CD4-positive, alpha-beta memory T cell (primary cell): ENCODE data around the gene TBC1D7. TPM values are rescaled to one million over a fixed set of nuclear protein-coding genes. Genes with fewer than 3 reads are reported as not detected.
A peak's percentile ranks its signal among the peaks of the same experiment; 100 is the strongest.

Source experiments
- CTCF ChIA-PET: fragments of 350-600 bp; sonication (Branson Sonifier 250); formaldehyde crosslinking; loops from one replicate; lab custom pipeline; 2021; ENCODE audit warnings: inconsistent platforms; ENCODE audit not compliant: partially characterized antibody; lab: Charles Lee
- POLR2A ChIA-PET: fragments of 350-600 bp; sonication (Branson Sonifier 250); formaldehyde crosslinking; loops from one replicate; lab custom pipeline; 2021; ENCODE audit not compliant: partially characterized antibody; lab: Charles Lee
- DNase-seq, 5 donors: peaks; one replicate each; pipeline versions ENCODE4 v3.0.0 to v3.0.0-alpha.2; 2020 to 2022; ENCODE audit warnings: mixed read lengths in 1 of 5
- H3K27ac ChIP-seq: one replicate; pipeline ENCODE4 v1.7.0; 2013; ENCODE audit warnings: low read depth, low read length
- H3K27me3 ChIP-seq: 2 replicates; pipeline ENCODE4 v1.7.0; 2013; ENCODE audit warnings: mild to moderate bottlenecking, low read length, moderate library complexity; ENCODE audit not compliant: insufficient read depth
- H3K36me3 ChIP-seq: 2 replicates; pipeline ENCODE4 v1.7.0; 2013; ENCODE audit warnings: mild to moderate bottlenecking, low read length, moderate library complexity; ENCODE audit not compliant: insufficient read depth
- H3K4me1 ChIP-seq: 2 replicates; pipeline ENCODE4 v1.7.0; 2013; ENCODE audit warnings: mild to moderate bottlenecking, low read length, moderate library complexity; ENCODE audit not compliant: insufficient read depth
- H3K4me3 ChIP-seq, 2 donors: one replicate each; pipeline ENCODE4 v1.7.0; 2013; ENCODE audit warnings: low read length in 2 of 2, mild to moderate bottlenecking in 1 of 2
- H3K9me3 ChIP-seq, 2 donors: one replicate each; pipeline ENCODE4 v1.7.0; 2013; ENCODE audit warnings: low read length in 2 of 2, control low read depth in 1 of 2; ENCODE audit not compliant: control insufficient read depth in 1 of 2
- H3K27ac Mint-ChIP-seq, 7 donors: one replicate each; pipeline ENCODE4 v1.8.0; 2020 to 2021; ENCODE audit warnings: mixed read lengths in 7 of 7, mild to moderate bottlenecking in 6 of 7, inconsistent platforms in 3 of 7, moderate library complexity in 3 of 7
- H3K27me3 Mint-ChIP-seq, 2 donors: one replicate each; pipeline ENCODE4 v1.8.0; 2020 to 2021; ENCODE audit warnings: mixed read lengths in 2 of 2
- H3K36me3 Mint-ChIP-seq, 2 donors: one replicate each; pipeline ENCODE4 v1.8.0; 2020 to 2021; ENCODE audit warnings: mixed read lengths in 2 of 2, inconsistent platforms in 1 of 2, mild to moderate bottlenecking in 1 of 2
- H3K4me1 Mint-ChIP-seq, 4 donors: one replicate each; pipeline ENCODE4 v1.8.0; 2020 to 2021; ENCODE audit warnings: mixed read lengths in 4 of 4, mild to moderate bottlenecking in 1 of 4
- H3K4me3 Mint-ChIP-seq, 8 donors: one replicate each; pipeline ENCODE4 v1.8.0; 2020 to 2021; ENCODE audit warnings: mixed read lengths in 8 of 8, mild to moderate bottlenecking in 7 of 8, moderate library complexity in 6 of 8, inconsistent platforms in 3 of 8
- H3K9me3 Mint-ChIP-seq, 8 donors: one replicate each; pipeline ENCODE4 v1.8.0; 2020 to 2021; ENCODE audit warnings: mixed read lengths in 8 of 8, mild to moderate bottlenecking in 5 of 8, inconsistent platforms in 3 of 8, moderate library complexity in 1 of 8
- intact Hi-C: fragments of 100-400 bp; cut with micrococcal nuclease; formaldehyde crosslinking; loops from one replicate; pipeline ENCODE4 v1.15.1; 2023
- polyA plus RNA-seq, 2 donors: library from polyadenylated mRNA; unstranded; fragments of 300-500 nt; fragmentation: Illumina TruSeq; gene quantifications; one replicate each; pipeline ENCODE4 v1.2.3, GENCODE V29; 2021
- total RNA-seq, 2 experiments: library from RNA; stranded (reverse); gene quantifications; one replicate each; pipeline ENCODE4 v1.2.3, GENCODE V29; 2021

TBC1D7 gene
- total and polyA plus RNA-seq, 4 experiments from 2014 or later, result 12.6 to 24.5 (median 14.7) TPM

- H3K9me3 Mint-ChIP-seq, result no peaks in the 10 kb centered on the region
- CTCF ChIA-PET, result interaction anchor here (1.3 to 3.2 kb wide), 2 partner anchors 11 to 17 kb away, joined by 6 to 15 read pairs; no protein-coding TSS in a partner anchor
- H3K27me3 ChIP-seq, result no peaks in the 10 kb centered on the region
Measured at GRCh38 chr6:13348334-13349113, 20.2 kb upstream of the TBC1D7 start.

DNA sequence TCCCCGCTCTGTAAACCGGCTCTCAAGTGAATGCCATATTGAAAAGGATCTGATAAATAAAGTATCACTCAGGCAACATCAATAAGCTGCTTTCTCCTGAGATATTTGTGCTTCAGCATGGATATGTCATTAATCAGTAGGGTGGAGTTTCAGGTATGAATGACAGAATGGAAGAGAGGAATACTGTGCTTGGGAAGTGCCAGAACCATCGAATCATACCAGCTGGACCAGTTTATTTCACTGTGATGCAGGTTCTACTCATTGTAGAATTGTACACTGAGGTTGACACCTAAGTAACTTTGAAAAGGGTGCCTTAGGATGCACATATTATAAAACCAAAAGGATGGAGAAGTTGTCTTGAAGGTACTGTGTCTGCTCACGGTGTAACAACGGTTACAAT, 17.9 kb upstream of the TBC1D7 start:
- Histone ChIP-seq H3K9me3 (no peaks in the 10 kb centered on the region), H3K36me3 (no peaks in the 10 kb centered on the region), H3K27me3 (no peaks in the 10 kb centered on the region), H3K4me3 (no peak overlapping the region), H3K4me1 (no peaks in the 10 kb centered on the region), H3K27ac (no peak overlapping the region)
- Mint-ChIP-seq H3K27me3 (no peaks in the 10 kb centered on the region), H3K9me3 (peaks cover 0 to 5% (median 0%) of the 10 kb centered on the region in 8 donors), H3K4me3 (no peak overlapping the region), H3K27ac (no peak overlapping the region), H3K4me1 (no peaks in the 10 kb centered on the region), H3K36me3 (no peaks in the 10 kb centered on the region)
- ChIA-PET POLR2A (no interaction called here), CTCF (no interaction called here)
- DNase-seq, result no peak
- intact Hi-C loops, result no loop called here

More at GRCh38 chr6:13348334-13349113, 20.2 kb upstream of the TBC1D7 start:
- DNase-seq, result no peak
- Histone ChIP-seq H3K27ac (no peak overlapping the region), H3K4me1 (no peaks in the 10 kb centered on the region), H3K36me3 (no peaks in the 10 kb centered on the region), H3K4me3 (no peak overlapping the region), H3K9me3 (no peaks in the 10 kb centered on the region)
- Mint-ChIP-seq H3K4me1 (peaks cover 1 to 3% (median 2%) of the 10 kb centered on the region in 4 donors), H3K36me3 (no peaks in the 10 kb centered on the region), H3K27ac (no peak overlapping the region), H3K4me3 (no peak overlapping the region), H3K27me3 (no peaks in the 10 kb centered on the region)
- POLR2A ChIA-PET, result no interaction called here
- intact Hi-C loops, result no loop called here

DNA sequence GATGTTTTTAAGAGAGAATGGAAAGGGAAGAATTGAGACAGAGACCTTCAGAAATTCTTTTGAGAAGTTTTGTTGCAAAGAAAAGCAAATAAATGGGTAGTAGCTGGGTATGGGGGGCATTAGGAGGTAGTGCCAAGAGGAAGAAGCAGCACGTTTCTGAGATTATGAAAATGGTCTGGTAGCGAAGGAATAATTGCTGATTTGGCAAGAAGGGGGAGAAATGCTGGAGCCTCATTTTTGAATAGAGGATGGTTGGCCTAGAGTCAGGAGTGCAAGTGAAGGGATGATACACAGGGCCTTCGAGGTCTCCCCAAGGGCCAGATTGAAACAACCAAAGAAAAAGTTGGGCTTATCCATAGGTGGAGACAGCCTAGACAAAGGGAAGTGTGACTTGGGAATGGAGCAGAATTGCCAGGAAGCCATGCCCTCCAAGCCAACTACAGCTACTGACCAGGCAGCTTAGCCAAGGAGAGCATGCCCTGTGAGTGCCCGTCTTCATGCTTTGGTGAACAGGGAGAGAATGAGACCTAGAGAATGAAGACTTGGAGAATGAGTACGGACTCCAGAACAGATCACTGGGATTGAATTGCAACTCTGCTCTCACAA, 14.2 kb upstream of the TBC1D7 start:
- no peaks in the 10 kb centered on the region for H3K4me1 ChIP-seq
- peaks cover 0 to 6% (median 0%) of the 10 kb centered on the region in 4 donors for H3K4me1 Mint-ChIP-seq
- no peaks in the 10 kb centered on the region for H3K27me3 Mint-ChIP-seq
- ChIA-PET CTCF (interaction anchor here (1.2 kb wide), 1 partner anchor 10 kb away, joined by 3 read pairs; no protein-coding TSS in a partner anchor), POLR2A (no interaction called here)
- DNase-seq, result no peak
- no peak overlapping the region for H3K27ac Mint-ChIP-seq
- H3K4me3 ChIP-seq, result no peak overlapping the region
- H3K36me3 Mint-ChIP-seq, result no peaks in the 10 kb centered on the region
- no peak overlapping the region for H3K27ac ChIP-seq
- peaks cover 0 to 9% (median 0%) of the 10 kb centered on the region in 8 donors for H3K9me3 Mint-ChIP-seq
- H3K4me3 Mint-ChIP-seq, result no peak overlapping the region
- intact Hi-C loops, result no loop called here
- no peaks in the 10 kb centered on the region for H3K9me3 ChIP-seq
- H3K27me3 ChIP-seq, result no peaks in the 10 kb centered on the region
- no peaks in the 10 kb centered on the region for H3K36me3 ChIP-seq

DNA sequence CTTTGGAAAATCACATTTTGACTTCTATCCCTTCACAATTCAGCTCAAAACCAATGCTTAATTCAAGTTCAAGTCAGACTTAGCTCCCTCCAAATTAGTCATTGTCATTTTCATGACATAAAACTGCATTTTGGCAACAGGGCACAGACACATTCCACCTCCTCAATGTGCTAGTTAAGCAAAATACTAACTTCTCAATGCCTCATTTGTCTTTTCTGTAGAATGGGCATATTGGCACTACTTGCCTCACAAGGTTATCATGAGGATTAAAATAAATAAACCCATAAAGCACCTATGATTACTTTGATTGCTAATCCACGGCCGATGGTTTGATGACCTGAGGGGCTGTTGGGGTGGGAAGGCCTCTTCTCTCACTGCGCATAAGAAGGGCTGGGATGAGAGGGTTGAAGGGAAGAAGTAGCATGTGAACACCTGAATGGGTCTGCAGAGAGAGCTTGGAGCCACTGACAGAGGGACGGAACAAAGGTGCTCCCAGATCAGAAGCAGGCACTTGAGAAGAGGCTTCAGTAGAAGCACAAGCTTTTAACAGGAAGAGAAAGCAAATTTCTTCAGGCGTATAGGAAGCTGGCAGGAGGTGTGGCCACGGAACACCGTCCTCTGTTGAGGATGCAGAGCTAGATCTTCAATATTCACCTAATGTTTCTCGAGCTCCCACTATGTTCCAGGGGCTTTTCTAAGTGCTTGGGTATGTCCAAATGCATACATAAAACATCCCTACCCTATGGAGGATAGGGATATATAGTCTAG, 11.7 kb upstream of the TBC1D7 start:
- no peak for DNase-seq
- Histone ChIP-seq H3K4me3 (no peak overlapping the region), H3K27me3 (no peaks in the 10 kb centered on the region), H3K4me1 (no peaks in the 10 kb centered on the region), H3K36me3 (no peaks in the 10 kb centered on the region), H3K27ac (no peak overlapping the region), H3K9me3 (no peaks in the 10 kb centered on the region)
- H3K4me1 Mint-ChIP-seq, result peaks cover 3 to 12% (median 4%) of the 10 kb centered on the region in 4 donors
- no peak overlapping the region for H3K27ac Mint-ChIP-seq
- H3K4me3 Mint-ChIP-seq, result no peak overlapping the region
- ChIA-PET POLR2A (interaction anchor here (0.6 to 0.9 kb wide), 2 partner anchors 12 to 282 kb away, joined by 3 to 4 read pairs; partner anchors contain the start of gene TBC1D7), CTCF (interaction anchor here (0.7 to 1.6 kb wide), 8 partner anchors 10 to 437 kb away, joined by 3 to 6 read pairs (median 3); no protein-coding TSS in a partner anchor)
- H3K27me3 Mint-ChIP-seq, result no peaks in the 10 kb centered on the region
- intact Hi-C loops, result no loop called here
- peaks cover 0 to 9% (median 0%) of the 10 kb centered on the region in 8 donors for H3K9me3 Mint-ChIP-seq
- no peaks in the 10 kb centered on the region for H3K36me3 Mint-ChIP-seq

GRCh38 chr6:13338038-13338437, 9.7 kb upstream of the TBC1D7 start:
- H3K4me1 ChIP-seq, result no peaks in the 10 kb centered on the region
- peaks cover 3 to 12% (median 4%) of the 10 kb centered on the region in 4 donors for H3K4me1 Mint-ChIP-seq
- H3K9me3 Mint-ChIP-seq, result peaks cover 0 to 9% (median 0%) of the 10 kb centered on the region in 8 donors
- peaks cover 0 to 2% of the 10 kb centered on the region in 2 donors for H3K27me3 Mint-ChIP-seq
- H3K36me3 ChIP-seq, result no peaks in the 10 kb centered on the region
- DNase-seq, result no peak
- H3K27ac ChIP-seq, result no peak overlapping the region
- intact Hi-C loops, result no loop called here
- no peak overlapping the region for H3K4me3 ChIP-seq
- H3K36me3 Mint-ChIP-seq, result no peaks in the 10 kb centered on the region
- H3K4me3 Mint-ChIP-seq, result no peak overlapping the region
- ChIA-PET POLR2A (interaction anchor here (1.2 kb wide), 1 partner anchor 10 kb away, joined by 4 read pairs; the partner anchor contains the start of gene TBC1D7), CTCF (interaction anchor here (0.6 to 2.4 kb wide), 16 partner anchors 10 to 1682 kb away, joined by 3 to 19 read pairs (median 4); partner anchors contain the start of gene TBC1D7)
- H3K27me3 ChIP-seq, result no peaks in the 10 kb centered on the region
- H3K27ac Mint-ChIP-seq, result no peak overlapping the region
- H3K9me3 ChIP-seq, result no peaks in the 10 kb centered on the region

- Histone ChIP-seq H3K4me1 (no peaks in the 10 kb centered on the region), H3K27ac (no peak overlapping the region), H3K27me3 (no peaks in the 10 kb centered on the region), H3K36me3 (no peaks in the 10 kb centered on the region), H3K4me3 (no peak overlapping the region), H3K9me3 (no peaks in the 10 kb centered on the region)
- peak; percentile 54 to 70 (median 63) for DNase-seq
- CTCF ChIA-PET, result interaction anchor here (1.0 to 2.4 kb wide), 7 partner anchors 18 to 730 kb away, joined by 3 to 11 read pairs (median 5); partner anchors contain the start of gene NOL7
- POLR2A ChIA-PET, result no interaction called here
- peak overlapping the region in 2 of 7 donors; percentile 1 to 13 for H3K27ac Mint-ChIP-seq
- peaks cover 4 to 12% (median 6%) of the 10 kb centered on the region in 4 donors for H3K4me1 Mint-ChIP-seq
- intact Hi-C loops, result loop anchor here (1.0 kb wide), 4 partner anchors 20 to 431 kb away; no protein-coding TSS in a partner anchor
- H3K27me3 Mint-ChIP-seq, result peaks cover 0 to 2% of the 10 kb centered on the region in 2 donors
- no peak overlapping the region for H3K4me3 Mint-ChIP-seq
- H3K9me3 Mint-ChIP-seq, result peaks cover 0 to 4% (median 0%) of the 10 kb centered on the region in 8 donors
- H3K36me3 Mint-ChIP-seq, result no peaks in the 10 kb centered on the region
Measured at GRCh38 chr6:13336553-13336952, 8.2 kb upstream of the TBC1D7 start.
